ENCODE measurements around the gene GPC5.

The GPC5 gene

GRCh38 chr13:91902291-91902690, 503.9 kb downstream of the GPC5 start:
- ATAC-seq, result no peak
- no peak overlapping the region for H3K27ac Mint-ChIP-seq
- H3K4me1 Mint-ChIP-seq, result no peaks in the 10 kb centered on the region
- no peaks in the 10 kb centered on the region for H3K36me3 Mint-ChIP-seq
- no peak overlapping the region for H3K4me3 Mint-ChIP-seq
- H3K9me3 Mint-ChIP-seq, result peaks cover 7% of the 10 kb centered on the region
- no peak for DNase-seq (ENCODE audit: low spot score in 2 of 2)

- Mint-ChIP-seq H3K36me3 (no peaks in the 10 kb centered on the region), H3K4me1 (no peaks in the 10 kb centered on the region), H3K4me3 (no peak overlapping the region), H3K27ac (no peak overlapping the region), H3K9me3 (peaks cover 4% of the 10 kb centered on the region)
- DNase-seq (ENCODE audit: low spot score in 2 of 2) (no peak), ATAC-seq (no peak)
These were observed 505.6 kb downstream of the GPC5 start for GRCh38 chr13:91904005-91904404.

GRCh38 chr13:91904597-91904996, 506.2 kb downstream of the GPC5 start:
- Mint-ChIP-seq H3K4me1 (no peaks in the 10 kb centered on the region), H3K36me3 (no peaks in the 10 kb centered on the region), H3K4me3 (no peak overlapping the region), H3K9me3 (peaks cover 4% of the 10 kb centered on the region), H3K27ac (no peak overlapping the region)
- DNase-seq (ENCODE audit: low spot score in 2 of 2), result no peak
- ATAC-seq, result no peak

GRCh38 chr13:91907398-91907797, 509.0 kb downstream of the GPC5 start:
- Mint-ChIP-seq H3K27ac (no peak overlapping the region), H3K9me3 (peaks cover 14% of the 10 kb centered on the region), H3K4me3 (no peak overlapping the region), H3K4me1 (no peaks in the 10 kb centered on the region), H3K36me3 (no peaks in the 10 kb centered on the region)
- ATAC-seq (no peak), DNase-seq (ENCODE audit: low spot score in 2 of 2) (no peak)

GRCh38 chr13:91909617-91910016, 511.2 kb downstream of the GPC5 start:
- H3K27ac Mint-ChIP-seq, result no peak overlapping the region
- H3K4me3 Mint-ChIP-seq, result no peak overlapping the region
- no peaks in the 10 kb centered on the region for H3K36me3 Mint-ChIP-seq

GRCh38 chr13:91922969-91923592, 524.7 kb downstream of the GPC5 start:
- ATAC-seq (no peak), DNase-seq (ENCODE audit: low spot score in 2 of 2) (no peak)
- peaks cover 11% of the 10 kb centered on the region for H3K9me3 Mint-ChIP-seq
- H3K4me3 Mint-ChIP-seq, result no peak overlapping the region
- no peaks in the 10 kb centered on the region for H3K4me1 Mint-ChIP-seq
- H3K36me3 Mint-ChIP-seq, result no peaks in the 10 kb centered on the region
- H3K27ac Mint-ChIP-seq, result no peak overlapping the region

More at GRCh38 chr13:91909617-91910016, 511.2 kb downstream of the GPC5 start:
- Mint-ChIP-seq H3K4me1 (no peaks in the 10 kb centered on the region), H3K9me3 (peaks cover 14% of the 10 kb centered on the region)
- DNase-seq (ENCODE audit: low spot score in 2 of 2) (no peak), ATAC-seq (no peak)

- ATAC-seq, result no peak
- peaks cover 3% of the 10 kb centered on the region for H3K9me3 Mint-ChIP-seq
- no peaks in the 10 kb centered on the region for H3K36me3 Mint-ChIP-seq
- H3K27ac Mint-ChIP-seq, result no peak overlapping the region
- DNase-seq (ENCODE audit: low spot score in 2 of 2), result no peak
- H3K4me3 Mint-ChIP-seq, result no peak overlapping the region
- no peaks in the 10 kb centered on the region for H3K4me1 Mint-ChIP-seq
These were observed 532.3 kb downstream of the GPC5 start for GRCh38 chr13:91930687-91931086.

GRCh38 chr13:91934354-91934753, 535.9 kb downstream of the GPC5 start:
- Mint-ChIP-seq H3K27ac (no peak overlapping the region), H3K9me3 (peaks cover 6% of the 10 kb centered on the region), H3K4me3 (no peak overlapping the region), H3K36me3 (no peaks in the 10 kb centered on the region), H3K4me1 (no peaks in the 10 kb centered on the region)
- no peak for ATAC-seq
- no peak for DNase-seq (ENCODE audit: low spot score in 2 of 2)

GRCh38 chr13:91946498-91947070, 548.2 kb downstream of the GPC5 start:
- ATAC-seq, result no peak
- H3K4me3 Mint-ChIP-seq, result no peak overlapping the region

GRCh38 chr13:91948736-91949135, 550.3 kb downstream of the GPC5 start:
- DNase-seq (ENCODE audit: low spot score in 2 of 2) (no peak), ATAC-seq (no peak)
- H3K36me3 Mint-ChIP-seq, result no peaks in the 10 kb centered on the region
- H3K9me3 Mint-ChIP-seq, result peaks cover 4% of the 10 kb centered on the region
- H3K27ac Mint-ChIP-seq, result no peak overlapping the region
- no peaks in the 10 kb centered on the region for H3K4me1 Mint-ChIP-seq
- no peak overlapping the region for H3K4me3 Mint-ChIP-seq

More at GRCh38 chr13:91946498-91947070, 548.2 kb downstream of the GPC5 start:
- Mint-ChIP-seq H3K9me3 (peaks cover 4% of the 10 kb centered on the region), H3K4me1 (no peaks in the 10 kb centered on the region), H3K27ac (no peak overlapping the region), H3K36me3 (no peaks in the 10 kb centered on the region)
- no peak for DNase-seq (ENCODE audit: low spot score in 2 of 2)

GRCh38 chr13:91950803-91951202, 552.4 kb downstream of the GPC5 start:
- no peak for ATAC-seq
- Mint-ChIP-seq H3K9me3 (peaks cover 4% of the 10 kb centered on the region), H3K4me3 (no peak overlapping the region), H3K27ac (no peak overlapping the region), H3K36me3 (no peaks in the 10 kb centered on the region), H3K4me1 (no peaks in the 10 kb centered on the region)
- DNase-seq (ENCODE audit: low spot score in 2 of 2), result no peak

- H3K4me3 Mint-ChIP-seq, result no peak overlapping the region
- ATAC-seq, result no peak
- no peak overlapping the region for H3K27ac Mint-ChIP-seq
- no peak for DNase-seq (ENCODE audit: low spot score in 2 of 2)
- H3K9me3 Mint-ChIP-seq, result peaks cover 12% of the 10 kb centered on the region
- H3K4me1 Mint-ChIP-seq, result no peaks in the 10 kb centered on the region
- no peaks in the 10 kb centered on the region for H3K36me3 Mint-ChIP-seq
These were observed 557.3 kb downstream of the GPC5 start for GRCh38 chr13:91955546-91956355.

- no peak overlapping the region for H3K4me3 Mint-ChIP-seq
- no peaks in the 10 kb centered on the region for H3K36me3 Mint-ChIP-seq
- H3K4me1 Mint-ChIP-seq, result no peaks in the 10 kb centered on the region
- ATAC-seq, result no peak
- no peak for DNase-seq (ENCODE audit: low spot score in 2 of 2)
- no peak overlapping the region for H3K27ac Mint-ChIP-seq
- peaks cover 20% of the 10 kb centered on the region for H3K9me3 Mint-ChIP-seq
These were observed 562.5 kb downstream of the GPC5 start for GRCh38 chr13:91960947-91961346.

GRCh38 chr13:91962946-91963345, 564.5 kb downstream of the GPC5 start:
- Mint-ChIP-seq H3K27ac (no peak overlapping the region), H3K9me3 (peaks cover 17% of the 10 kb centered on the region), H3K36me3 (no peaks in the 10 kb centered on the region), H3K4me1 (no peaks in the 10 kb centered on the region), H3K4me3 (no peak overlapping the region)
- ATAC-seq, result no peak
- no peak for DNase-seq (ENCODE audit: low spot score in 2 of 2)

- Mint-ChIP-seq H3K27ac (no peak overlapping the region), H3K4me3 (no peak overlapping the region), H3K9me3 (peaks cover 19% of the 10 kb centered on the region), H3K36me3 (no peaks in the 10 kb centered on the region), H3K4me1 (no peaks in the 10 kb centered on the region)
- DNase-seq (ENCODE audit: low spot score in 2 of 2) (no peak), ATAC-seq (no peak)
These were observed 567.1 kb downstream of the GPC5 start for GRCh38 chr13:91965511-91965910.

GRCh38 chr13:91978571-91978970, 580.1 kb downstream of the GPC5 start:
- no peak overlapping the region for H3K4me3 Mint-ChIP-seq
- peaks cover 16% of the 10 kb centered on the region for H3K9me3 Mint-ChIP-seq
- H3K4me1 Mint-ChIP-seq, result no peaks in the 10 kb centered on the region
- H3K36me3 Mint-ChIP-seq, result no peaks in the 10 kb centered on the region
- no peak overlapping the region for H3K27ac Mint-ChIP-seq
- ATAC-seq (no peak), DNase-seq (ENCODE audit: low spot score in 2 of 2) (no peak)
